Neuronal stem cell (in vitro differentiated cells): ENCODE data around the gene PCDHGA6.
A peak's percentile ranks its signal among the peaks of the same experiment; 100 is the strongest.
"Not testable (repeated sequence)": the region's sequence is repeated elsewhere in the genome, so short reads cannot be mapped to it uniquely, and the experiment has no call there.

Experiments
- DNase-seq: peaks from one replicate; pipeline ENCODE4 v3.0.0-alpha.2; 2013; ENCODE audit warnings: low spot score
- H2AFZ ChIP-seq: one replicate; pipeline ENCODE4 v1.6.1; 2013; ENCODE audit warnings: mild to moderate bottlenecking, low read length, inconsistent platforms
- H2AK5ac ChIP-seq: 2 replicates; pipeline ENCODE4 v1.6.1; 2013; ENCODE audit warnings: low read depth, mild to moderate bottlenecking, inconsistent platforms, low read length, moderate library complexity, mixed read lengths
- H2BK120ac ChIP-seq: 2 replicates; pipeline ENCODE4 v1.6.1; 2013; ENCODE audit warnings: low read depth, mild to moderate bottlenecking, inconsistent platforms, low read length, moderate library complexity, mixed read lengths
- H2BK12ac ChIP-seq: one replicate; pipeline ENCODE4 v1.6.1; 2013; ENCODE audit warnings: low read length, inconsistent platforms
- H2BK15ac ChIP-seq: 2 replicates; pipeline ENCODE4 v1.6.1; 2013; ENCODE audit warnings: mild to moderate bottlenecking, low read length, inconsistent platforms, mixed read lengths
- H2BK5ac ChIP-seq: one replicate; pipeline ENCODE4 v1.6.1; 2013; ENCODE audit warnings: inconsistent platforms, mild to moderate bottlenecking, low read length, moderate library complexity
- H3K14ac ChIP-seq: one replicate; pipeline ENCODE4 v1.6.1; 2013; ENCODE audit warnings: low read length, inconsistent platforms
- H3K18ac ChIP-seq: 2 replicates; pipeline ENCODE4 v1.6.1; 2013; ENCODE audit warnings: low read length, inconsistent platforms
- H3K23ac ChIP-seq: 2 replicates; pipeline ENCODE4 v1.6.1; 2013; ENCODE audit warnings: low read depth, mild to moderate bottlenecking, mixed read lengths, low read length, inconsistent platforms; ENCODE audit not compliant: poor library complexity
- H3K27ac ChIP-seq: replicated peaks from 3 replicates; pipeline ENCODE4 v1.5.1; 2013; ENCODE audit warnings: low read length, inconsistent platforms
- H3K27me3 ChIP-seq, 3 experiments: 2 replicates each; pipeline ENCODE4 v1.6.1; 2013; ENCODE audit warnings: low read length in 3 of 3, mild to moderate bottlenecking in 2 of 3, inconsistent platforms in 1 of 3, low read depth in 1 of 3, mixed read lengths in 1 of 3, moderate library complexity in 1 of 3; ENCODE audit not compliant: control insufficient read depth in 3 of 3, insufficient read depth in 3 of 3
- H3K36me3 ChIP-seq, 2 donors: replicated peaks in 1 of 2; 2 replicates each; pipeline ENCODE4 v1.6.1; 2013; ENCODE audit warnings: low read length in 2 of 2; ENCODE audit not compliant: control insufficient read depth in 2 of 2, insufficient read depth in 2 of 2
- H3K4ac ChIP-seq: 2 replicates; pipeline ENCODE4 v1.6.1; 2013; ENCODE audit warnings: inconsistent platforms, mild to moderate bottlenecking, low read length, moderate library complexity
- H3K4me1 ChIP-seq, 2 donors: 1 replicate in 1 of 2; 2 replicates in 1 of 2; pipeline ENCODE4 v1.6.1; 2013; ENCODE audit warnings: low read length in 2 of 2, low read depth in 1 of 2; ENCODE audit not compliant: control insufficient read depth in 2 of 2, insufficient read depth in 1 of 2
- H3K4me2 ChIP-seq: one replicate; pipeline ENCODE4 v1.6.1; 2013; ENCODE audit warnings: mild to moderate bottlenecking, low read length, inconsistent platforms; ENCODE audit not compliant: insufficient read depth, poor library complexity, severe bottlenecking
- H3K4me3 ChIP-seq, 2 donors: 2 replicates each; pipeline ENCODE4 v1.5.1; 2013; ENCODE audit warnings: low read length in 2 of 2, mild to moderate bottlenecking in 2 of 2, inconsistent platforms in 1 of 2, moderate library complexity in 1 of 2
- H3K79me1 ChIP-seq: one replicate; pipeline ENCODE4 v1.6.1; 2013; ENCODE audit warnings: low read depth, mild to moderate bottlenecking, inconsistent platforms, low read length, moderate library complexity
- H3K9ac ChIP-seq: one replicate; pipeline ENCODE4 v1.6.1; 2013; ENCODE audit warnings: mild to moderate bottlenecking, low read depth, low read length, inconsistent platforms; ENCODE audit not compliant: poor library complexity
- H3K9me3 ChIP-seq, 2 donors: replicated peaks in 1 of 2; 2 replicates each; pipeline versions ENCODE3 to v1.6.1; 2013; ENCODE audit warnings: low read length in 2 of 2, mild to moderate bottlenecking in 2 of 2, inconsistent platforms in 1 of 2, low read depth in 1 of 2, mixed read lengths in 1 of 2, moderate library complexity in 1 of 2; ENCODE audit not compliant: control insufficient read depth in 2 of 2, insufficient read depth in 1 of 2
- H4K8ac ChIP-seq: one replicate; pipeline ENCODE4 v1.6.1; 2013; ENCODE audit warnings: low read depth, mild to moderate bottlenecking, inconsistent platforms, low read length, moderate library complexity
- H4K91ac ChIP-seq: one replicate; pipeline ENCODE4 v1.6.1; 2013; ENCODE audit warnings: low read length, low read depth, mild to moderate bottlenecking, inconsistent platforms; ENCODE audit not compliant: poor library complexity
- WGBS, 2 donors: extraction: QIAGEN DNeasy Blood & Tissue Kit; methylation state at CpG; one replicate each; pipeline ENCODE4 v1.1.7; 2013; ENCODE audit warnings: missing lambda C conversion rate in 2 of 2, mixed read lengths in 1 of 2; ENCODE audit not compliant: insufficient read length in 2 of 2, insufficient replicate concordance in 1 of 2; ENCODE audit errors: extremely low coverage in 2 of 2; 5-methylcytosine and 5-hydroxymethylcytosine counted together

The PCDHGA6 gene

GRCh38 chr5:141375444-141376155 is 1.9 kb downstream of the PCDHGA6 start:
- not testable (repeated sequence) for H3K4me2 ChIP-seq, DNase-seq, H4K8ac ChIP-seq, H3K4me1 ChIP-seq, H3K23ac ChIP-seq, H3K9ac ChIP-seq, H3K4me3 ChIP-seq, H3K4ac ChIP-seq, H2AK5ac ChIP-seq, H3K27ac ChIP-seq, H2BK12ac ChIP-seq, H3K14ac ChIP-seq, H2AFZ ChIP-seq, H3K18ac ChIP-seq, H2BK120ac ChIP-seq, H2BK15ac ChIP-seq, H3K27me3 ChIP-seq, H2BK5ac ChIP-seq, H4K91ac ChIP-seq, H3K79me1 ChIP-seq, H3K36me3 ChIP-seq
- H3K9me3 ChIP-seq = peaks cover 34 to 39% of the 10 kb centered on the region in 2 donors
- no CpG with 5 or more reads among the region's 48 CpGs for WGBS, 2 donors

- Histone ChIP-seq H4K8ac (no peak within 1 kb of the TSS), H2BK12ac (no peak within 1 kb of the TSS), H3K18ac (no peak within 1 kb of the TSS), H3K4me2 (no peak within 1 kb of the TSS), H3K27me3 (no peaks in the 10 kb centered on the region), H3K27ac (no peak within 1 kb of the TSS), H2AK5ac (no peak within 1 kb of the TSS), H2BK5ac (peak within 1 kb of the TSS; percentile 24), H4K91ac (no peak within 1 kb of the TSS), H2BK15ac (no peak within 1 kb of the TSS), H3K14ac (no peak within 1 kb of the TSS), H3K23ac (no peak within 1 kb of the TSS), H3K9me3 (peaks cover 17 to 27% of the 10 kb centered on the region in 2 donors), H2AFZ (no peak within 1 kb of the TSS), H3K4ac (no peak within 1 kb of the TSS), H3K36me3 (no peaks in the 10 kb centered on the region), H3K79me1 (no peaks in the 10 kb centered on the region), H2BK120ac (no peak within 1 kb of the TSS), H3K4me1 (no peaks in the 10 kb centered on the region), H3K4me3 (no peak within 1 kb of the TSS), H3K9ac (peak within 1 kb of the TSS; percentile 22)
- DNase-seq = no peak
- no CpG with 5 or more reads among the region's 37 CpGs for WGBS, 2 donors
Observed at GRCh38 chr5:141382469-141383294, 9.0 kb downstream of the PCDHGA6 start, which contains the start of gene PCDHGA7. Gene PCDHGA7, plus strand, starts transcription at chr5:141382742. Its CDS starts 158 bp downstream, at chr5:141382900.

GRCh38 chr5:141383345-141383744 is 9.7 kb downstream of the PCDHGA6 start:
- no peak overlapping the region for H2AFZ ChIP-seq
- no peak overlapping the region for H3K18ac ChIP-seq
- H3K23ac ChIP-seq = no peak overlapping the region
- H2BK5ac ChIP-seq = peak overlapping the region; percentile 24
- H3K4me1 ChIP-seq = no peaks in the 10 kb centered on the region
- no peak overlapping the region for H3K27ac ChIP-seq
- no peak overlapping the region for H2BK15ac ChIP-seq
- no peak overlapping the region for H2BK120ac ChIP-seq
- no peak overlapping the region for H3K4ac ChIP-seq
- H2BK12ac ChIP-seq = no peak overlapping the region
- no peak overlapping the region for H2AK5ac ChIP-seq
- H3K4me3 ChIP-seq = no peak overlapping the region
- peak overlapping the region; percentile 22 for H3K9ac ChIP-seq
- H3K79me1 ChIP-seq = peaks cover under 1% of the 10 kb centered on the region
- H3K36me3 ChIP-seq = no peaks in the 10 kb centered on the region
- no peak for DNase-seq
- no CpG with 5 or more reads among the region's 21 CpGs for WGBS, 2 donors
- H3K9me3 ChIP-seq = peaks cover 20 to 30% of the 10 kb centered on the region in 2 donors
- no peak overlapping the region for H4K8ac ChIP-seq
- H3K14ac ChIP-seq = no peak overlapping the region
- H3K4me2 ChIP-seq = no peak overlapping the region
- H4K91ac ChIP-seq = no peak overlapping the region
- H3K27me3 ChIP-seq = no peaks in the 10 kb centered on the region
